Activated CD8-positive, alpha-beta T cell treated with anti-CD3 and anti-CD28 coated beads for 36 hours (primary cell): ENCODE measurements around the gene PKN1. TPM values are rescaled to one million over a fixed set of nuclear protein-coding genes. Genes with fewer than 3 reads are reported as not detected.

Source experiments
- ATAC-seq: fragments of 200-7000 bp; cut with Tn5 transposase; one replicate; pipeline ENCODE4 v1.10.0; 2021; ENCODE audit warnings: mild to moderate bottlenecking, moderate library complexity
- CTCF ChIA-PET: fragments of 350-600 bp; sonication (Branson Sonifier 250); formaldehyde crosslinking; loops from one replicate; lab custom pipeline; 2021; ENCODE audit warnings: antibody characterized with exemption; lab: Charles Lee
- POLR2A ChIA-PET: fragments of 350-600 bp; sonication (Branson Sonifier 250); formaldehyde crosslinking; loops from one replicate; lab custom pipeline; 2021; ENCODE audit warnings: antibody characterized with exemption; lab: Charles Lee
- DNase-seq: peaks from one replicate; pipeline ENCODE4 v3.0.0-alpha.2; 2020
- H3K27ac Mint-ChIP-seq: one replicate; pipeline ENCODE4 v1.8.0; 2021; ENCODE audit warnings: mild to moderate bottlenecking, mixed read lengths
- H3K27me3 Mint-ChIP-seq: one replicate; pipeline ENCODE4 v1.8.0; 2021; ENCODE audit warnings: mixed read lengths
- H3K36me3 Mint-ChIP-seq: one replicate; pipeline ENCODE4 v1.8.0; 2021; ENCODE audit warnings: low read depth, mixed read lengths
- H3K4me1 Mint-ChIP-seq: one replicate; pipeline ENCODE4 v1.8.0; 2021; ENCODE audit warnings: low read depth, mixed read lengths
- H3K4me3 Mint-ChIP-seq: one replicate; pipeline ENCODE4 v1.8.0; 2021; ENCODE audit warnings: mild to moderate bottlenecking, moderate library complexity, mixed read lengths
- H3K9me3 Mint-ChIP-seq: one replicate; pipeline ENCODE4 v1.8.0; 2021; ENCODE audit warnings: mixed read lengths
- intact Hi-C: fragments of 100-400 bp; cut with micrococcal nuclease; formaldehyde crosslinking; loops from one replicate; pipeline ENCODE4 v1.10.0; 2022
- total RNA-seq, 2 experiments: library from RNA; stranded (reverse); gene quantifications; one replicate each; pipeline ENCODE4 v1.2.3, GENCODE V29; 2021
- TF ChIP-seq, protein P1 (sequence below): fragments of 200-600 bp; IDR thresholded peaks from one replicate; pipeline ENCODE4 v1.8.0; 2022; ENCODE audit warnings: antibody characterized with exemption, mild to moderate bottlenecking

PKN1 gene
- total RNA-seq, 2 experiments from 2014 or later = 172 to 192 TPM

DNA sequence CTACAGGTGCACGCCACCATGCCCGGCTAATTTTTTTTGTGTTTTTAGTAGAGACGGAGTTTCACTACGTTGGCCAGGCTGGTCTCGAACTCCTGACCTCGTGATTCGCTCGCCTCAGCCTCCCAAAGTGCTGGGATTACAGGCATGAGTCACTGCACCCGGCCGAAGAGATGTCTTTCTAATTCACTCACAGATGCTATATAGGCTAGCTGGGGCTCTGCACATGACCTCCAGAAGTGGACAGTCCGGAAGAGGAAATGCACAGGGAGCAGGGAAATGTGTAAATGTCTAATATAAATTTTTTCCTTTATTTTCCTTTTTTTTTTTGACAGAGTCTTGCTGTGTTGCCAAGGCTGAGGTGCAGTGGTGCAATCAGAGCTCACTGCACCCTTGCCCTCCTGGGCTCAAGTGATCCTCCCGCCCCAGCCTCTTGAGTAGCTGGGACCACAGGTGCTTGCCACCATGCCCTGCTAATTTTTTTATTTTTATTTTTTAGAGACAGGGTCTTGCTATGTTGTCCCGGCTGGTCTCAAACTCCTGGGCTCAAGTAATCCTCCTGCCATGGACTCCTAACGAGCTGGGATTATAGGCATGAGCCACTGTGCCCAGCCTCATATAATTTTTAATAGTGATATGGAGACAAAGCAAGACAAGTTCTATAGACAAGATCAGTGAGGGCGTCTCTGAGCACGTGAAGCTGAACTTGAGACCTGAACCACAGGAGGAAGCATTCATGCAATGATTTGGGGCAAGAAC, 54.4 kb downstream of the PKN1 start:
- ChIA-PET CTCF (interaction anchor here (0.9 to 5.9 kb wide), 6 partner anchors 8 to 351 kb away, joined by 3 to 41 read pairs (median 6); partner anchors contain the start of genes ASF1B and PKN1), POLR2A (no interaction called here)
- Mint-ChIP-seq H3K27ac (no peak overlapping the region), H3K4me1 (peaks cover 3% of the 10 kb centered on the region), H3K36me3 (peaks cover 6% of the 10 kb centered on the region), H3K4me3 (no peak overlapping the region), H3K27me3 (no peaks in the 10 kb centered on the region), H3K9me3 (no peaks in the 10 kb centered on the region)
- intact Hi-C loops = no loop called here
- DNase-seq (no peak), ATAC-seq (no peak)
- TF ChIP-seq, protein P1, sequence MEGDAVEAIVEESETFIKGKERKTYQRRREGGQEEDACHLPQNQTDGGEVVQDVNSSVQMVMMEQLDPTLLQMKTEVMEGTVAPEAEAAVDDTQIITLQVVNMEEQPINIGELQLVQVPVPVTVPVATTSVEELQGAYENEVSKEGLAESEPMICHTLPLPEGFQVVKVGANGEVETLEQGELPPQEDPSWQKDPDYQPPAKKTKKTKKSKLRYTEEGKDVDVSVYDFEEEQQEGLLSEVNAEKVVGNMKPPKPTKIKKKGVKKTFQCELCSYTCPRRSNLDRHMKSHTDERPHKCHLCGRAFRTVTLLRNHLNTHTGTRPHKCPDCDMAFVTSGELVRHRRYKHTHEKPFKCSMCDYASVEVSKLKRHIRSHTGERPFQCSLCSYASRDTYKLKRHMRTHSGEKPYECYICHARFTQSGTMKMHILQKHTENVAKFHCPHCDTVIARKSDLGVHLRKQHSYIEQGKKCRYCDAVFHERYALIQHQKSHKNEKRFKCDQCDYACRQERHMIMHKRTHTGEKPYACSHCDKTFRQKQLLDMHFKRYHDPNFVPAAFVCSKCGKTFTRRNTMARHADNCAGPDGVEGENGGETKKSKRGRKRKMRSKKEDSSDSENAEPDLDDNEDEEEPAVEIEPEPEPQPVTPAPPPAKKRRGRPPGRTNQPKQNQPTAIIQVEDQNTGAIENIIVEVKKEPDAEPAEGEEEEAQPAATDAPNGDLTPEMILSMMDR = no peak

DNA sequence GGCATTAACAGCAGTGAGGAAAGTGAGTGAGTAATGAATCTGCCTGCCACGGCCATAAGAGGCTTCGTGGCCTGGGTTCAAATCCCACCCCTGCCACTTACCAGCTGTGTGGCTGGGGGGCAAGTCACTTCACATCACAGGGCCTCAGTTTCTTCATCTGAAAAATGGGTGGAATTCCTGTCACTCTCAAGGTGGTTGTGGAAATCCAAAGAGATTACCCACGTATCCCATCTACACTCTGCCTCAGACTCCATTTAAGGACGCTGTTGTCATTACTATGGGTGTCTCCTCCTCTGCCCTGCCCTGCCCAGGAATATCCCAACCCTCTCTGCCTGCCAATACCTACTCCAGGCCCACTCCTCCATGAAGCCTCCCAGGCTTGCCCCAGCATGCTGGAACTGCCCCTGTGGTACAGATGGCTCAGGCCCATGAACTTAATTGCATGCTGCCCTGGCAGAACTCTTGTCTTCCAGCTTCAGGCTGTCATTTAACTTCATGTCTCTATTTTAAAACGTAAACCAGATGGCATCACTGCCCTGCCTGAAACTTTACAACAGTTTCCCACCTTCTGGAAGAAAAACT, 59.7 kb downstream of the PKN1 start:
- H3K36me3 Mint-ChIP-seq = peaks cover 3% of the 10 kb centered on the region

DNA sequence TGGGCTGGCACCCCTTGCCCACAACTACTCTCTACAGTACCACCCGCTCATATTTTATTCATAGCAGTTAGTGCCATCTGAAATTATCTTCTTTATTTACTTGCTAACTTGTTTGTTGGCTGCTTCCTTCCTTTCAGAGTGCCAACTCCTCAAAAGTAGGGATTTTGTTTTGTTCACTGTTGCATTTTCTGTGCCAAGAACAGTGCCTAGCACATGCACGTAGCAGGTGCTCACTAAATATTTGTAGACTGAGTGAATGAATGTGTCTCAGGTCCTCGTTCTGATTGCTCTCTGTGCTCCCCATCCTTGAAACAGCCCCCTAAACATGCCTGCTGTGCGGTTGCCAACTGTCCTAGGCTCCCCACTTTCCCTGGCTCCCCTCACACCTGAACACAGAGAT, 61.3 kb downstream of the PKN1 start:
- intact Hi-C loops = no loop called here
- peaks cover 18% of the 10 kb centered on the region for H3K4me1 Mint-ChIP-seq
- peak overlapping the region; percentile 25 for H3K27ac Mint-ChIP-seq
- H3K36me3 Mint-ChIP-seq = peaks cover 3% of the 10 kb centered on the region
- ChIA-PET CTCF (interaction anchor here (2.1 to 5.6 kb wide), 4 partner anchors 14 to 57 kb away, joined by 6 to 37 read pairs (median 14); no protein-coding TSS in a partner anchor), POLR2A (interaction anchor here (2.6 kb wide), 1 partner anchor 19 kb away, joined by 5 read pairs; no protein-coding TSS in a partner anchor)
- H3K27me3 Mint-ChIP-seq = no peaks in the 10 kb centered on the region
- TF ChIP-seq, protein P1 = no peak
- H3K9me3 Mint-ChIP-seq = no peaks in the 10 kb centered on the region
- DNase-seq (no peak), ATAC-seq (no peak)
- peak overlapping the region; percentile 79 for H3K4me3 Mint-ChIP-seq

More for the DNA sequence above, 59.7 kb downstream of the PKN1 start:
- TF ChIP-seq, protein P1 = no peak
- ATAC-seq (no peak), DNase-seq (no peak)
- Mint-ChIP-seq H3K27me3 (no peaks in the 10 kb centered on the region), H3K9me3 (no peaks in the 10 kb centered on the region), H3K27ac (no peak overlapping the region), H3K4me1 (peaks cover 18% of the 10 kb centered on the region), H3K4me3 (no peak overlapping the region)
- intact Hi-C loops = no loop called here
- POLR2A ChIA-PET = interaction anchor here (1.1 kb wide), 1 partner anchor 10 kb away, joined by 3 read pairs; no protein-coding TSS in a partner anchor
- CTCF ChIA-PET = interaction anchor here (1.0 to 2.9 kb wide), 4 partner anchors 13 to 64 kb away, joined by 3 to 20 read pairs (median 4); no protein-coding TSS in a partner anchor

DNA sequence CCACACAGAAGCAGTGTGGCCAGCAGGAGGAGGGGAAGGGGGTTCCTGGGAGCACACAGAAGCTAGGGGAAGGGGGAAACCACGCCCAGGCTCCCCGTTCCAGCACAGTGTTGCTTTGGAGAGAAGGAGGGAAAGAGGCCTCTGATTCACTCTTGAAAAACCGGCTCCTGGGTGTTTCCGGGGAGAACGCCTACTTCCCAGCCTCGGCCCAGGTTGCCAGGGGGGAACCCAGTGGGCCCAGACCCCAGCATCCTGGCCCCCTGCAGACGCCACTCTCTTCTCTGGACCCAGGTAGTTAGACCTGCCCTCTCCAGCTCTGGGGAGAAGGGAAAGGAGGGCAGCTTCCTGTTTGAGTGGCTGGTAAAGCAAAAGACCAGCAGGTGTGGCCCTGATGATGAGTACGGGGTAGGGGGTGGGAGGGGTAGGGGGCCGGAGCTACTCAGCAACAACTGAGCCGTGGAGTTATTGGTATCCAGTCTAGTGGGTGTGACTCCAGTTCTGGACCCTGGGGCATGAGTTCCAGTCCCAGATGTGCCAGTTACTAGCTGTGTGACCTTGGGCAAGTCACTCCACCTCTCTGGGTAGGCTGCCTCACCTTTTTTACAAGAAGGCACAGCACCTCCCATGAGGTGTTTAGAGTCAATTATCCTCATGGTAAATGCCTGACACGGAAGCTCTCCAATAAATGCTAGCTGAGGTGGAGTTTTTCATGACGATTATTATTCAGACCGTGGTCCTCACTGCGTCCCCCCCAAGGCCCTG, 62.0 kb downstream of the PKN1 start:
- Mint-ChIP-seq H3K9me3 (no peaks in the 10 kb centered on the region), H3K36me3 (peaks cover 3% of the 10 kb centered on the region), H3K27me3 (no peaks in the 10 kb centered on the region), H3K27ac (peak overlapping the region; percentile 49), H3K4me3 (peak overlapping the region; percentile 79), H3K4me1 (peaks cover 18% of the 10 kb centered on the region)
- POLR2A ChIA-PET = interaction anchor here (0.8 to 2.6 kb wide), 4 partner anchors 18 to 84 kb away, joined by 3 to 7 read pairs (median 5); partner anchors contain the start of gene DDX39A
- ATAC-seq = peak; percentile 9
- CTCF ChIA-PET = interaction anchor here (0.7 to 5.6 kb wide), 9 partner anchors 10 to 359 kb away, joined by 3 to 37 read pairs (median 6); partner anchors contain the start of gene ASF1B
- TF ChIP-seq, protein P1 = no peak
- intact Hi-C loops = no loop called here
- DNase-seq = no peak
